Raji (cell line): Measurements from ENCODE around the gene ECSCR.
A peak's percentile ranks its signal among the peaks of the same experiment; 100 is the strongest.

Experiments used
- POLR2A ChIP-seq: IDR thresholded peaks from 2 replicates; pipeline ENCODE4 v1.6.1; 2011; ENCODE audit warnings: low read depth, low read length, control low read depth; ENCODE audit not compliant: insufficient read depth

ECSCR gene

DNA sequence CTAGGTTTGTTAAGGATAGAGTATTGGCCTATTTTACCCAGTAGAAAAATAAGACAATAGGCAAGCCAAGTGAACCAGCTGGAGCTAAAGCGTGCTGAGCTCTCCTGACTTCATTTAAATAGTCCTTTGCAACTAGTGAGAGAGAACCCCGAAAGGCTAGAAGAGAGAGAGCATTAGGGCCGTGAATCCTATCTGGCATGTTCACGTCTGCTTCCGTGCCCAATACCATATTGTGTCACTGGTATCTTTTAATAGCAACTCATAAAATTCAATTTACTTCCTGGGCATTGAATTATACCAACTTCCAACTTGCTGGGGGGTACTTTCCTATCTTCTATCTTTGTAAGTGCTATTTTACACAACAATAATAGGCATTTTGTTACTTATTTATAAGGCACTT is 37.0 kb downstream of the ECSCR start:
- TF ChIP-seq POLR2A: no peak

DNA sequence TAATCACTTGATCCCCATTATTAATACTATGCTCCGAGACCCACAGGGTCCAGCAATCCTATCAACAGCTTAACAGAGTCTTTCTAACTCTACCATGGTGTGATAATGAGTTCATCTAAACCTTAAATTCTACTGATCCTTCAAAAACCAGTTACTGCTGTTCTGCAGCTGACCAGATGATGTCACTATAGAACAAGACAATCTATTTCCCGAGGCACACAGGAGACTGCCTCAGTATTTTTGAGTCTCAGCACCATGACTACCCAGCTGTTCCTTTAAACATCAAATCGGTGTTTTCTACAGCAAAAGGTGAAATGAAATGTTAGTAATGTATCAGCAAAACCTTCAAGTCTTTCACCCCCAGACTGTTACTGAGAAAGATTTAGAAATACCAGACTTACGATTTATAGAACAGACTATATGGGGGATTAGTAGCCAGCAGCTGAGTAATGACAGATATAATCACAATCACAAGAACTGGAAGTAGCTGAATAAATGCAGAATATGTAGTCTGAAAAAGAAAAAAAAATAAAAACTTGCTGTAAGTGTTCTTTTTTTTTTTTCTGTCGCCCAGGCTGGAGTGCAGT is 40.1 kb downstream of the ECSCR start:
- no peak for TF ChIP-seq POLR2A

GRCh38 chr5:139419226-139420192 is 43.0 kb downstream of the ECSCR start:
- TF ChIP-seq POLR2A: no peak

GRCh38 chr5:139418793-139419192 is 43.8 kb downstream of the ECSCR start:
- TF ChIP-seq POLR2A: no peak

GRCh38 chr5:139417214-139417613 is 45.3 kb downstream of the ECSCR start:
- no peak for TF ChIP-seq POLR2A

GRCh38 chr5:139416651-139417050 is 45.9 kb downstream of the ECSCR start:
- no peak for TF ChIP-seq POLR2A

- TF ChIP-seq POLR2A: no peak
Measured at GRCh38 chr5:139415869-139416268, 46.7 kb downstream of the ECSCR start.

GRCh38 chr5:139415221-139415861 is 47.2 kb downstream of the ECSCR start:
- no peak for TF ChIP-seq POLR2A

GRCh38 chr5:139414581-139415130 is 47.9 kb downstream of the ECSCR start:
- no peak for TF ChIP-seq POLR2A

- no peak for TF ChIP-seq POLR2A
Measured at GRCh38 chr5:139413963-139414362, 48.6 kb downstream of the ECSCR start.

DNA sequence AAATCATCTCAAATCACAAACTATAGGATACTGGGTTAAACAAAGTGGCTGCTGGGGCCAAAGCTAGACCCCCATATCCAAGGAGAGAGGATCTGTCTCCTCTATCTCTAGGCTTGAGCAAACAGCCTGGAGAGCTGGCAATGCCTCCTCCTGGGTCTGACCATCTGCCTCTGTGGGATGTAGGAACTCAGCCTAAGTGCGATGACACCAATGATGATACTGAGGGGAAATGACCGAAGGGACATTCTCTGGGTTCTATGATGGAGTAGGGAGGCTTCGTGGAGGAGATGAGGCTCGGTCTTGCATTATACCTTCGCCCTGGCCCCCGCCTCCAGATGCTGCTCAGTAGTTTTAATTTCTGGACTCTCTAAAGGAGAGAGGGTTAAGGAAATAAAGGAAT is 49.4 kb downstream of the ECSCR start:
- TF ChIP-seq POLR2A: no peak

DNA sequence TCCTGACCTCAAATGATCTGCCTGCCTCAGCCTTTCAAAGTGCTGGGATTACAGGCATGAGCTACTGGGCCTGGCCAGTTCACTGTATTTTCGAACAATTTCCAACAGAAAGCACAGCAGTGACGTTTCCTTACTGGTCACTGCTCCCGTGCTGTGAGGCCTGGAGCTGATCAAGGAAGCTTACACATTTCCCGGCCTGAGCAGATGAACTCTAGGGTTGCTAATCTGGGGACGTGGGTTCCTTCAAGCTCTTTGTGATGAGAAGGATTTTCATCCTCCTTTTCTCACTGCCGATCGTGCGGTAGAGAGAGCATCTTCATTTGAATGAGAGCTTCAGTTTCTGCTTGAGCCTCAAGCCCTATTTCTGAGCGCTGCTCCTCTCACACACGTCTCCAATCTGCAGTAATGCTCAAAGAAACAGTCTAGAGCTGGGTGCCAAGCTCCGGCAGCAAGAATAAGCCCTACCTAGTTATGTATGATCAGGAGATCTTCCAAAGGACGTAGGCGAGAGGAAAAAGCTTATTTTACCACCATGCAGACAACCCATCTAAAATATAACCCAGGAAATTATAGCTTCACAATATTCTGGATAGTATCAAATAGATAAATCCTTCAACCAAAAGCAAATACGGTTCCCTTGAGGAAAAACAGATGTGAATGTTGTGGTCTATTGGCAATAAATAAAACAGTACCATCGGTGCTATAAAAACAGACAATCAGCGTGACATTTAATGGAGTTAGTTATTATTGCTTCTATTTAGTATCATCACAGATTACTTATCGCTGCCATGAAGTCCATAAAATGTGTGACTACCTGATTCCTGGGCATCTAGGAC is 51.3 kb downstream of the ECSCR start:
- no peak for TF ChIP-seq POLR2A

- no peak for TF ChIP-seq POLR2A
Measured at GRCh38 chr5:139410121-139410992, 52.2 kb downstream of the ECSCR start.

DNA sequence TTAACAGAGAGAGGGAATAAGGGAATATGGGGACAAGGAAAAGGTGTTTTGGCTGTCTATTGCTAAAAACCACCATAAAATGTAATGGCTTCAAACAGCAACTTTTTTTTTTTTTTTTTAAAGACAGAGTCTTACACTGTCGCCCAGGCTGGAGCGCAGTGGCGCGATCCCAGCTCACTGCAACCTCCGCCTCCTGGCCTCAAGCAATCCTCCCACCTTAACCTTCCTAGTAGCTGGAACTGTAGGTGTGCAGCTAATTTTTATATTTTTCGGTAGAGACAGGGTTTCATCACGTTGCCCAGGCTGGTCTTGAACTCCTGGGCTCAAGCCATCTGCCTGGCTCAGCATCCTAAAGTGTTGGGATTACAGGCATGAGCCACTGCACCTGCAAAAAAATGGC is 54.4 kb downstream of the ECSCR start:
- TF ChIP-seq POLR2A: no peak

DNA sequence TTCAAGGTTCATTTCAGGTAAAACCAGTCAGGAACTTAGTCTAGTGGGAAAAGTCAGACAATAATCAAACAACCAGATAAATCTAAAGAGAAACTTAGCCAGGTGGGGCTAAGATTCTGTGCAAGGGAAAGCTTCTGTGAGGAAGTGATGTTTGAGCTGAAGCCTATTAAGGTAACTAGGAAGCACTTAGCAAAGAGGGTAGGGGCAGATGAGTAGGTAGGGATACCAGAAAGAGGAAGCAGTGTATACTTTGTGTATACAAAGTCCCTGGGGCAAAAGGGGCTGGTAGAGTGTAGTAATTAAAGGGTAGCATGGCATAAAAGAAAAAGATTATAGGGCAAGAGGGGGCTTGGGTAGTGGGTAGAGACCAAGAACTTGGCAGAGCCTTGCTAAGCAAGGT is 55.0 kb downstream of the ECSCR start:
- 0 out of 2 replicates have a peak, but pooled peaks have one; percentile 22 for TF ChIP-seq POLR2A
